Trophoblast cell (in vitro differentiated cells and primary cell): Measurements from ENCODE around the gene SERPINA4. TPM values are rescaled to one million over a fixed set of nuclear protein-coding genes. Genes with fewer than 3 reads are reported as not detected.

ENCODE experiments used
- DNase-seq, 2 donors: peaks; one replicate each; pipeline ENCODE4 v3.0.0-alpha.2; 2016
- H2AFZ ChIP-seq: 2 replicates; pipeline ENCODE4 v1.6.1; 2013; ENCODE audit warnings: low read length, moderate library complexity, mild to moderate bottlenecking; ENCODE audit not compliant: insufficient read depth, poor library complexity
- H2AK5ac ChIP-seq: 2 replicates; pipeline ENCODE4 v1.6.1; 2013; ENCODE audit warnings: mild to moderate bottlenecking, low read length
- H2BK120ac ChIP-seq: 2 replicates; pipeline ENCODE4 v1.6.1; 2013; ENCODE audit warnings: low read length, mild to moderate bottlenecking, moderate library complexity; ENCODE audit not compliant: insufficient read depth, poor library complexity
- H2BK12ac ChIP-seq: 2 replicates; pipeline ENCODE4 v1.6.1; 2013; ENCODE audit warnings: mild to moderate bottlenecking, low read length, moderate library complexity
- H2BK5ac ChIP-seq: 2 replicates; pipeline ENCODE4 v1.6.1; 2013; ENCODE audit warnings: low read length, low read depth, moderate library complexity, mild to moderate bottlenecking; ENCODE audit not compliant: poor library complexity
- H3K14ac ChIP-seq: 2 replicates; pipeline ENCODE4 v1.6.1; 2013; ENCODE audit warnings: mild to moderate bottlenecking, low read length
- H3K18ac ChIP-seq: 2 replicates; pipeline ENCODE4 v1.6.1; 2013; ENCODE audit warnings: mild to moderate bottlenecking, low read length
- H3K23ac ChIP-seq: 2 replicates; pipeline ENCODE4 v1.6.1; 2013; ENCODE audit warnings: low read length
- H3K27ac ChIP-seq: 2 replicates; pipeline ENCODE4 v1.5.1; 2013; ENCODE audit warnings: low read depth, mild to moderate bottlenecking, inconsistent platforms, low read length, moderate library complexity
- H3K27me3 ChIP-seq: 2 replicates; pipeline ENCODE4 v1.6.1; 2013; ENCODE audit warnings: inconsistent platforms, mild to moderate bottlenecking, low read length, moderate library complexity; ENCODE audit not compliant: insufficient read depth
- H3K36me3 ChIP-seq, 2 experiments: 1 replicate in 1 of 2; 2 replicates in 1 of 2; pipeline ENCODE4 v1.6.1; 2013; ENCODE audit warnings: low read length in 2 of 2, mild to moderate bottlenecking in 2 of 2, moderate library complexity in 1 of 2; ENCODE audit not compliant: insufficient read depth in 2 of 2, control insufficient read depth in 1 of 2
- H3K4ac ChIP-seq: 2 replicates; pipeline ENCODE4 v1.6.1; 2013; ENCODE audit warnings: low read depth, mild to moderate bottlenecking, low read length, moderate library complexity
- H3K4me1 ChIP-seq, 2 experiments: 1 replicate in 1 of 2; 2 replicates in 1 of 2; pipeline ENCODE4 v1.6.1; 2013; ENCODE audit warnings: low read length in 2 of 2, mild to moderate bottlenecking in 2 of 2, moderate library complexity in 1 of 2; ENCODE audit not compliant: insufficient read depth in 2 of 2, control insufficient read depth in 1 of 2
- H3K4me2 ChIP-seq: 2 replicates; pipeline ENCODE4 v1.6.1; 2013; ENCODE audit warnings: inconsistent platforms, mild to moderate bottlenecking, low read length, moderate library complexity
- H3K4me3 ChIP-seq: 2 replicates; pipeline ENCODE4 v1.5.1; 2013; ENCODE audit warnings: mild to moderate bottlenecking, low read depth, low read length, inconsistent platforms
- H3K79me1 ChIP-seq: one replicate; pipeline ENCODE4 v1.6.1; 2013; ENCODE audit warnings: low read length
- H3K79me2 ChIP-seq: 2 replicates; pipeline ENCODE4 v1.6.1; 2013; ENCODE audit warnings: low read length, mild to moderate bottlenecking; ENCODE audit not compliant: control insufficient read depth, insufficient read depth, poor library complexity
- H3K9ac ChIP-seq: 2 replicates; pipeline ENCODE4 v1.6.1; 2013; ENCODE audit warnings: mild to moderate bottlenecking, low read length
- H3K9me3 ChIP-seq: 2 replicates; pipeline ENCODE4 v1.6.1; 2013; ENCODE audit warnings: low read depth, mild to moderate bottlenecking, control low read depth, inconsistent platforms, low read length; ENCODE audit not compliant: insufficient read depth
- H4K12ac ChIP-seq: 2 replicates; pipeline ENCODE4 v1.6.1; 2013; ENCODE audit warnings: low read depth, mild to moderate bottlenecking, low read length, moderate library complexity
- H4K8ac ChIP-seq: 2 replicates; pipeline ENCODE4 v1.6.1; 2013; ENCODE audit warnings: low read depth, mild to moderate bottlenecking, low read length, moderate library complexity
- H4K91ac ChIP-seq: one replicate; pipeline ENCODE4 v1.6.1; 2013; ENCODE audit warnings: low read depth, mild to moderate bottlenecking, low read length, moderate library complexity
- WGBS: extraction: QIAGEN DNeasy Blood & Tissue Kit; methylation state at CpG from one replicate; pipeline ENCODE4 v1.1.7; 2013; ENCODE audit warnings: missing lambda C conversion rate; ENCODE audit not compliant: insufficient read length, insufficient coverage; ENCODE audit errors: extremely low coverage; 5-methylcytosine and 5-hydroxymethylcytosine counted together
- polyA plus RNA-seq: library from polyadenylated mRNA; stranded (reverse); fragments of 200-250 nt; gene quantifications from 2 replicates; pipeline ENCODE4 v1.2.3, GENCODE V29; 2013

The SERPINA4 gene, protein sequence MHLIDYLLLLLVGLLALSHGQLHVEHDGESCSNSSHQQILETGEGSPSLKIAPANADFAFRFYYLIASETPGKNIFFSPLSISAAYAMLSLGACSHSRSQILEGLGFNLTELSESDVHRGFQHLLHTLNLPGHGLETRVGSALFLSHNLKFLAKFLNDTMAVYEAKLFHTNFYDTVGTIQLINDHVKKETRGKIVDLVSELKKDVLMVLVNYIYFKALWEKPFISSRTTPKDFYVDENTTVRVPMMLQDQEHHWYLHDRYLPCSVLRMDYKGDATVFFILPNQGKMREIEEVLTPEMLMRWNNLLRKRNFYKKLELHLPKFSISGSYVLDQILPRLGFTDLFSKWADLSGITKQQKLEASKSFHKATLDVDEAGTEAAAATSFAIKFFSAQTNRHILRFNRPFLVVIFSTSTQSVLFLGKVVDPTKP
- 0.03 TPM in 2 replicates for polyA plus RNA-seq

DNA sequence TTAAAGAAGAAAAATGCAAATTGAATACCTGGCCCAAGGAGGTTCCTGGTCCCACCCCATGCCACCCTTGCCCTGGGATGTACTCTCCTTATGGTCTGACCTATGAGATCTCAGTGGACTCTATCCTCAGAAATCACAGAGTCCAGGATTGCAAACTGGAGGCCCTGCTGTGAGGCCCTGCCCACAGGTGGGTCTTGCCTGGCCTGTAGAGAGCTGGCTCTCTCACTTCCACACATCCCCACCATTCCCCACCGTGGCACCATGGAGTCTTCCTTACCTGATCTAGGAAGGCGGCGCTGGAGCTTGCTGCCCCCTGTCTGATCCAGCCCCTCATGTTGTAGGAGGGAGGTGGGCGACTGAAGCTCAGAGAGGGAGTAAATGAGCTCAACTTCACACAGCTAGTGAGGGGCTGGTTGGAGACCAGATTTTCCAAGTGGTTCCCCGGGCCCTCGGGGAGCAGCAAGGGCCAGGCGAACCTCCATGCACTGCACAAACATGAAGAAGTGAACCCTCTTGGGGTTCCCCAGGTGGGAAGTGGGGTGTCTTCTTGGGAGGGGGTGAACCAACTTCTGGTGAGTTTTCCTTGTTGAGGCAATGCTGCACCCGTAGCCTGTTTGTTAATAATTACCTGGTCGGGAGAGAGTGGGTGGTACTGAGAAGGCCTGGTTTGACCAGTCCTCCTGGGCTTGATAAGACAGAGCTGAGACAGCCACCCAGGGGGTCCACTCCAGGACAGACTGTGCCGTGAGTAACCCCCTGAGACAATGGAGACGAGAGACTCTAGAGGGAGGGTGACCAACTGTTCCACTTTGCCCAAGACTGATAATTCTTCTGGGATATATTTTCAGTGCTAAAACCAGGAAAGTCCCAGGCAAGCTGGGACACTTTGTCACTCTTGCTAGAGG, at the start of gene SERPINA4:
Gene SERPINA4 (plus strand): TSS at position 692 of the 905 bp plus-strand sequence. CDS start 2,041 bp downstream, outside the sequence.
- Histone ChIP-seq H2BK5ac (no peak within 1 kb of the TSS), H4K91ac (no peak within 1 kb of the TSS), H3K4me2 (no peak within 1 kb of the TSS), H3K27ac (no peak within 1 kb of the TSS), H3K9ac (peak within 1 kb of the TSS; percentile 3), H3K18ac (no peak within 1 kb of the TSS), H3K9me3 (no peaks in the 10 kb centered on the region), H3K4ac (no peak within 1 kb of the TSS), H2BK12ac (no peak within 1 kb of the TSS), H2AFZ (no peak within 1 kb of the TSS), H4K8ac (no peak within 1 kb of the TSS), H3K4me3 (no peak within 1 kb of the TSS), H2BK120ac (no peak within 1 kb of the TSS), H3K36me3 (no peaks in the 10 kb centered on the region), H3K23ac (no peak within 1 kb of the TSS), H4K12ac (no peak within 1 kb of the TSS), H3K79me2 (no peaks in the 10 kb centered on the region), H2AK5ac (no peak within 1 kb of the TSS), H3K27me3 (no peaks in the 10 kb centered on the region), H3K79me1 (no peaks in the 10 kb centered on the region), H3K4me1 (no peaks in the 10 kb centered on the region), H3K14ac (no peak within 1 kb of the TSS)
- DNase-seq, result no peak
- no CpG with 5 or more reads among the region's 11 CpGs for WGBS

DNA sequence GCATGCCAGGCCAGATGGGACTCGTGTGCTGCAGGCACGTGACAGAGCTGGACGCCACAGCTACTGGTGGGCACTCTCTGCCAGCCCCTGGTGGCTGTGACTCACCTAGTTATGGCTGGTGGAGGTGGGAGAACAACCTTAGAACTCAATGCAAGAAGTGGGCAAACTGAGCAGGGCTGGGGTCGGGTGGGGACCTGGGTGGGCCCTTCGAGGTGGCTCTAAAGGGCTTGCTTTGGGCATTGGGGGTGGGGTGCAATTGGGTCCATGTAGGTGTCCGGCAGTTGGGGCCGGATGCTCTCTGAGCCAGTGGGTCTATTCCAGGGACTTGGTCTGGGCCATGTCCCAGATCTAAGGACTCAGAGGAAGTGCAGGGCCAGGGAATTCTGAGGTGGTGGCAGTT, 46.9 kb upstream of the SERPINA4 start:
- H2BK12ac ChIP-seq, result no peak overlapping the region
- H3K27ac ChIP-seq, result no peak overlapping the region
- H3K4me3 ChIP-seq, result no peak overlapping the region
- H3K4ac ChIP-seq, result no peak overlapping the region
- H4K91ac ChIP-seq, result no peak overlapping the region
- no peak overlapping the region for H3K14ac ChIP-seq
- H2BK5ac ChIP-seq, result no peak overlapping the region
- no peak overlapping the region for H4K12ac ChIP-seq
- H2AFZ ChIP-seq, result no peak overlapping the region
- no peaks in the 10 kb centered on the region for H3K4me1 ChIP-seq
- no peaks in the 10 kb centered on the region for H3K79me1 ChIP-seq
- DNase-seq, result no peak
- H3K18ac ChIP-seq, result no peak overlapping the region
- no peaks in the 10 kb centered on the region for H3K36me3 ChIP-seq
- no peak overlapping the region for H4K8ac ChIP-seq
- no peaks in the 10 kb centered on the region for H3K79me2 ChIP-seq
- peaks cover 4% of the 10 kb centered on the region for H3K9me3 ChIP-seq
- no peak overlapping the region for H3K23ac ChIP-seq
- H3K9ac ChIP-seq, result no peak overlapping the region
- H3K4me2 ChIP-seq, result no peak overlapping the region
- no CpG with 5 or more reads among the region's 7 CpGs for WGBS
- H2BK120ac ChIP-seq, result no peak overlapping the region
- no peak overlapping the region for H2AK5ac ChIP-seq
- no peaks in the 10 kb centered on the region for H3K27me3 ChIP-seq

GRCh38 chr14:94515426-94515825, 45.8 kb upstream of the SERPINA4 start:
- Histone ChIP-seq H3K23ac (no peak overlapping the region), H3K79me2 (no peaks in the 10 kb centered on the region), H3K27ac (no peak overlapping the region), H3K36me3 (no peaks in the 10 kb centered on the region), H2AK5ac (no peak overlapping the region), H3K4ac (no peak overlapping the region), H3K9ac (no peak overlapping the region), H2BK12ac (no peak overlapping the region), H3K79me1 (no peaks in the 10 kb centered on the region), H2BK5ac (no peak overlapping the region), H3K9me3 (peaks cover 11% of the 10 kb centered on the region), H4K12ac (no peak overlapping the region), H4K8ac (no peak overlapping the region), H3K27me3 (no peaks in the 10 kb centered on the region), H2AFZ (no peak overlapping the region), H3K4me2 (no peak overlapping the region), H3K4me1 (no peaks in the 10 kb centered on the region), H3K4me3 (no peak overlapping the region), H3K18ac (no peak overlapping the region), H2BK120ac (no peak overlapping the region), H3K14ac (no peak overlapping the region), H4K91ac (no peak overlapping the region)
- peak; percentile 76 to 87 for DNase-seq
- no CpG with 5 or more reads among the region's 9 CpGs for WGBS

DNA sequence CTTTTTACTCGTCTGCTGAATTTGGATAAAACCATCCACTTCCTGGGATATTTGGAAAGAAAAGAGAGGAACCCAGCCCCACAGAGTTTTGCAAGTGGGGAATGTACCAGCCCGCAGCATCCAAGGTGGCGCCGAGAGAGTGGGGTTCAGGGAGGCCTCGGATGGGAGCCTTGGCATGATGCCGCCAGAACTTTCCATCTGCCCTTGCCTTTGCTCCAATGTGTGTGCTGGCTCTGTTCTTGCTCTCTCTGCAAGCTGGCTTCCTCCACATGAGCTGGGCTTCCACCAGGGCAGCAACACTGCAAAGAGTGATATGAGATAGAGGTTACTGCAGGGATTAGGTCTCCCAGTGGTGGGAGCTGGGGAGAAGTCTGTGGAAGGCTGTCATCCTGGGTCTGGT, 45.4 kb upstream of the SERPINA4 start:
- no peak overlapping the region for H3K18ac ChIP-seq
- H2AK5ac ChIP-seq, result no peak overlapping the region
- H3K36me3 ChIP-seq, result no peaks in the 10 kb centered on the region
- no peaks in the 10 kb centered on the region for H3K4me1 ChIP-seq
- no peak overlapping the region for H3K23ac ChIP-seq
- H3K4me3 ChIP-seq, result no peak overlapping the region
- DNase-seq, result no peak
- H3K27ac ChIP-seq, result no peak overlapping the region
- H4K8ac ChIP-seq, result no peak overlapping the region
- H2BK5ac ChIP-seq, result no peak overlapping the region
- no peak overlapping the region for H3K4ac ChIP-seq
- H3K27me3 ChIP-seq, result no peaks in the 10 kb centered on the region
- no CpG with 5 or more reads among the region's 6 CpGs for WGBS
- peaks cover 11% of the 10 kb centered on the region for H3K9me3 ChIP-seq
- no peak overlapping the region for H3K9ac ChIP-seq
- no peak overlapping the region for H4K12ac ChIP-seq
- H3K4me2 ChIP-seq, result no peak overlapping the region
- no peaks in the 10 kb centered on the region for H3K79me2 ChIP-seq
- no peaks in the 10 kb centered on the region for H3K79me1 ChIP-seq
- H3K14ac ChIP-seq, result no peak overlapping the region
- no peak overlapping the region for H4K91ac ChIP-seq
- H2BK120ac ChIP-seq, result no peak overlapping the region
- H2BK12ac ChIP-seq, result no peak overlapping the region
- H2AFZ ChIP-seq, result no peak overlapping the region
